ENCODE results near the gene MYL6.
"Not testable (repeated sequence)": the region's sequence is repeated elsewhere in the genome, so short reads cannot be mapped to it uniquely, and the experiment has no call there.

The MYL6 gene

DNA sequence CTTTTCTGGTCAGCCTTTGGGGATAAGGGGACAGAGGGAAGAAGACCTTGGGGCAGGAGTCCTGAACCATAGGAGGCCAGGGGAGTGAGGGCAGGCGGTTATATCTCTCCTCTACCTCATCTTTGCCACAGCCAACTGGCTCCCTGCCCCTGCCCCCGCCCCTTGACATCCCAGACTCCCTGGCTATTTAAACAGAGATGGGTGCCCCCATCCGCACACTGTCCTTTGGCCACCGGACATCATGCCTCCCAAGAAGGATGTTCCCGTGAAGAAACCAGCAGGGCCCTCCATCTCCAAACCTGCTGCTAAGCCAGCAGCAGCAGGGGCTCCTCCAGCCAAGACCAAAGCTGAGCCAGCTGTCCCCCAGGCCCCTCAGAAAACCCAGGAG, 4.5 kb upstream of the MYL6 start:
- TF ChIP-seq CTCF (IDR thresholded peaks at IDR 0.05; ENCODE audit: low read depth, low read length): no peak
- DNase-seq (ENCODE audit: extremely low read depth, low read depth): no peak

DNA sequence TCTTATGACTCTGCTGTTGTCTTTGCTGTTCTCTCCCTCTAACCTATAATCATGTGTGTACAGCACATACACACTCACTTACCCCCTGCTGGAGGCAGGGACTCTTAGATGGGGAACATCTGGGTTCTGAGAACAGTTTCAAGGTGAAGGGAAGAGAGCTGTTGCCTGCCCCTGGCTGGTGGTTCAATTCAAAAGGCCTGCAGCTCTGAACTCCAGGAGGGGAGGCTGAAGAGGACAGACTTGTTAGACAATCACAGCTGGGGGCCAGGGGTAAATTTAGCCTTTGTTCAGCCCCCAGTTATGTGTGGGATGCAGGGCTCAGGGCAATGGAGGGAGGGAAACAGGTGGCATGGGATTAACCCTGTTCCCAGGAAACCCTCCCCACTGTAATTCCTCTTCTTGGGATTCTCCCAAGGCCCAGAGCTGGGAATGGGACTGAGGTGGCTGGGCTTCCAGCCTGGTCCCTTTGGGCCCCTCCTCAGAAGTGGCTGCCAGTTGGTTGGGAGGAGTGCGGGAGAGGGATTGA, 3.9 kb upstream of the MYL6 start:
- TF ChIP-seq CTCF (IDR thresholded peaks at IDR 0.05; ENCODE audit: low read depth, low read length): no peak
- DNase-seq (ENCODE audit: extremely low read depth, low read depth): no peak

DNA sequence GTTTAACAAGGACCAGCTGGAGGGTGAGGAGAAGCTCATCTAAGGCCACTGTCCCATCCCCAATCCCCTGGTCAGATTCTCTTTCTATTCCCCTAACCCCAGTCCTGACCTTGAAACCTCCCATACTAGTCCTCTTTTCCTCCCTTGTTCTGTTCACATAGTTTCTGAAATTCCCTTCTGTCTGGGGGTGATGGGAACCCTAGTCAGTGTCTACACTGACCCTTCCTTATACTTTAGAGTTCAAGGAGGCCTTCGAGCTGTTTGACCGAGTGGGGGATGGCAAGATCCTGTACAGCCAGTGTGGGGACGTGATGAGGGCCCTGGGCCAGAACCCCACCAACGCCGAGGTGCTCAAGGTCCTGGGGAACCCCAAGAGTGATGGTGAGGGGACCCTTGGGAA, 3.3 kb upstream of the MYL6 start:
- no peak for DNase-seq (ENCODE audit: extremely low read depth, low read depth)
- no peak for TF ChIP-seq CTCF (IDR thresholded peaks at IDR 0.05; ENCODE audit: low read depth, low read length)

DNA sequence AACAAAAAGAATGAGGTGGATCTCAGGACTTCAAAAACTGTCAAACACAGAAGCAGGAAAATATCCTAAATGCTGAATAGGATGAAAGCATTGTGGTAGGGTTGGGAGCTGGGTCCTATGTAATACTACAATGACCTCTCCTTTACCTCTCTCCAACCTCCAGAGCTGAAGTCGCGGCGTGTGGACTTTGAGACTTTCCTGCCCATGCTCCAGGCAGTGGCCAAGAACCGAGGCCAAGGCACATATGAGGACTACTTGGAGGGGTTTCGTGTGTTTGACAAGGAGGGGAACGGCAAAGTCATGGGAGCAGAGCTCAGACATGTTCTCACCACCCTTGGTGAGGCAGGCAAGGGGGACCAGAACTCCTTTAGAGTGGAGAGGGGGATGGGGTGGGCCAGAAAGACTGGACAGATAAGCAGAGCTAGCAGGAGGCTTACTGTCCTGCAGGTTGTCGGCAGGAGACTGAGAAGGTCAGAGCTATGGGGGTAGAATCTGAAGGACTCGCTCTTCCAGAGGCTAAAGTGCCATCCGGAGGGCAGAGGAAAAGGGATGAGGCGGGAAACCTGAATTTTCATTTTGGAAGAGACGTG, 2.8 kb upstream of the MYL6 start:
- no peak for DNase-seq (ENCODE audit: extremely low read depth, low read depth)
- no peak for TF ChIP-seq CTCF (IDR thresholded peaks at IDR 0.05; ENCODE audit: low read depth, low read length)

GRCh38 chr12:56156464-56157200, 1.5 kb upstream of the MYL6 start:
- DNase-seq (ENCODE audit: extremely low read depth, low read depth): not testable (repeated sequence)

DNA sequence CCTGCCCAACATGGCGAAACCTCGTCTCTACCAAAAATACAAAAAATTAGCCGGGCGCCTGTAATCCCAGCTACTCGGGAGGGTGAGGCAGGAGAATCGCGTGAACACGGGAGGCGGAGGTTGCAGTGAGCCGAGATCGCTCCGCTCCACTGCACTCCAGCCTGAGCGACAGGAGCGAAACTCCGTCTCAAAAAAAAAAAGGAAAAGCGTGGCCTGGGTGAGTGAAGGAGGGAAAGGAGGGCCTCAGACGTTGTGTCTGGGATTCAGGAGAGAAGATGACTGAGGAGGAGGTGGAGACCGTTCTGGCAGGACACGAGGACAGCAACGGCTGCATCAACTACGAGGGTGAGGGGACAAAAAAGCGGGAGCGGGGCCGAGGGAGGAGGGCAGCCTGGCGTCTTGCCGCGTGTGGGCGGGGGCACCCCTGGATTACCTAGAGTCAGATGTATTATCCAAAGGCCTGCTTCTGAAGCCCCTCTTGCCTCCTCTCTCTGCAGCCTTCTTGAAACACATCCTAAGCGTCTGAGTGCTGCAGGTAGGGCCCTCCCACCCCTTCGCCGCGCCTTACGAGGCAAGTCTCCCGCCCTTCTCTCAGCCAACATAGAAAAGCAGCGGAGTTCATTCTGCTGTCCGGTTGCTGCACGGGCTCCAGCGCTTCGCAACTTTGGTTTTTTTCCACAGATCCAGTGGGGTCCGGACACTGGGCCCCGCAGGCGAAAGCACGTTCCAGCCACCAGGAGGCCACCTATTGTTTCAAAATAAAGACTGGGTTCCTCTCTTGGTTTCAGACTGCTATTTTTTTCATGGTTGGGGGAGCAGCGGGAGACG, 744 bp upstream of the MYL6 start:
- peak; percentile 62 for DNase-seq (ENCODE audit: extremely low read depth, low read depth)
- peak; percentile 64 for TF ChIP-seq CTCF (IDR thresholded peaks at IDR 0.05; ENCODE audit: low read depth, low read length)

GRCh38 chr12:56158926-56159461, 835 bp downstream of the MYL6 start:
- no peak for TF ChIP-seq CTCF (IDR thresholded peaks at IDR 0.05; ENCODE audit: low read depth, low read length)
- peak; percentile 76 for DNase-seq (ENCODE audit: extremely low read depth, low read depth)
